HG02763 (cell line): ENCODE results near the gene KCNJ3.
"Not testable (repeated sequence)": the region's sequence is repeated elsewhere in the genome, so short reads cannot be mapped to it uniquely, and the experiment has no call there.

ENCODE experiments used
- ATAC-seq: cut with Tn5 transposase; IDR thresholded peaks from one replicate; pipeline ENCODE4 v1.9.1; 2021; ENCODE audit warnings: mild to moderate bottlenecking, moderate library complexity; ENCODE audit not compliant: unreplicated experiment

Gene KCNJ3

DNA sequence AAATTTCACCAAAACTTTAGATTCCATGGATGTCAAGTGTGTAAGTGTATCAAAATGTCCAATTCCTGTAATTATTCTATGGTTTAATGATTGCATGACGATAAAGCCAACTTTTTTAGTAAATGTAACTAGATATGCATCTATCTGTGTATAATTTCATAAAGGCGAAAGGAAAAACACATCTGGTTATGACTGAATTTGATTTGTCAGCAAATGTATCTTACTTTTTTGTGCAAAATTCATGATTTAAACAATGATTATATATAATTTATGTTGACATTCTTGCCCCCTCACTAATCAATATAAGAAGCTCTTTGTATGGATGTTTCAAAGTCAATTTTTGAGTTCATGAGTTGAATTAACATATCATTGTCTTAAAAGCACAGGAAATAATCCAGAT is 138.5 kb downstream of the KCNJ3 start:
- ATAC-seq, result no peak

DNA sequence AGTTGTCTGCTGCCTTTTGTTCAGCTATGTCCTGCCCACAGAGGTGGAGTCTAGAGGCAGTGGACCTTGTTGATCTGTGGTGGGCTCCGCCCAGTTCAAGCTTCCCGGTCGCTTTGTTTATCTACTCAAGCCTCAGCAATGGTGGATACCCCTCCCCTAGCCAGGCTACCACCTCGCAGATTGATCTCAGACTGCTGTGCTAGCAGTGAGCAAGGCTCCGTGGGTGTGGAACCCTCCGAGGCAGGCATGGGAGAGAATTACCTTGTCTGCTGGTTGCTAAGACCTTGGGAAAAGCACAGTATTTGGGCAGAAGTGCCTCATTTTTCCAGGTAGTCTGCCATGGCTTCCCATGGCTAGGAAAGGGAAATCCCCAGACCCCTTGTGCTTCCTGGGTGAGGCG is 146.0 kb downstream of the KCNJ3 start:
- ATAC-seq, result no peak

- ATAC-seq, result no peak
Observed at GRCh38 chr2:154846842-154847241, 148.3 kb downstream of the KCNJ3 start.

DNA sequence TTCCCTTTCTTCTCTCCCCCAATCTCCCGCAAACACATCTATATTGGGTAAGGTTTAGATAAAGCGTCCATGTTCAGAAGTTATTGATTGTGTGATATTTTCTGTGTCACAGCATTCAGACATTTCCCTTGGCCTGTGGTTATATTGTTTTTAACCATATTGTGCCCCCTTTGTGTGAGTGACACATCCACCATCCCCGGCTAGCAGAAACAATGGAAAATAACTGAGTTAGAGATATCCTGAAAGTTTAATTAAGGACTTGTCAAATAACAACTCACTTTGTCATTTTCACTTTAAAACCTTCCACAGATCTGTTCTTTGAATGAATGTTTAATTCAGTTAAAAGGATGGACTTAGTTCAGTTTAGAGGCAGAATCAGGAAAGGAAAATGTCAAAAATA is 151.0 kb downstream of the KCNJ3 start:
- ATAC-seq, result no peak

- no peak for ATAC-seq
Observed at GRCh38 chr2:154850532-154850931, 152.0 kb downstream of the KCNJ3 start.

DNA sequence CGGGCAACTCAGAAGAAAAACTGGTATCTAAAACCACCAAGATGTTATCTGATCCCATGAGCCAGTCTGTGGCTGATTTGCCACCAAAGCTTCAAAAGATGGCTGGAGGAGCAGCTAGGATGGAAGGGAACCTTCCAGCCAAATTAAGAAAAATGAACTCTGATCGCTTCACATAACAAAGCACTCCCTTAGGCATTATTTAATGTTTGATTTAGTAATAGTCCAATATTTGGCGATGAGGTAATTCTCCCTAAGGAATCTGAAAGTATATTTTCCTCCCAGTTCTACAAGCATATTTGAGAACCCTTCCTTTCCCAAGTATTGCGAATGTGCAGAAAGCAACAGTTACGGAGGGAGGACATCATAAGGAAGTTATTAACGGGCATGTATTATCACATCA is 156.6 kb downstream of the KCNJ3 start:
- ATAC-seq, result no peak

DNA sequence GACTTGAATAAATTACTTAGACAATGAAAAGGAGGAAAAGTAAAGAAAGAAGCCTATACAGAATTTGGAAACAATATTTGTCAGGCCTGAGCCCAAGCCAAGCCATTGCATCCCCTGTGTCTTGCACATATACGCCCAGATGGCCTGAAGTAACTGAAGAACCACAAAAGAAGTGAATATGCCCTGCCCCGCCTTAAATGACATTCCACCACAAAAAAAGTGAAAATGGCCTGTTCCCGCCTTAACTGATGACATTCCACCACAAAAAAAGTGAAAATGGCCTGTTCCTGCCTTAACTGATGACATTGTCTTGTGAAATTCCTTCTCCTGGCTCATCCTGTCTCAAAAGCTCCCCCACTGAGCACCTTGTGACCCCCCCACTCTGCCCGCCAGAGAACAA is 168.7 kb downstream of the KCNJ3 start:
- not testable (repeated sequence) for ATAC-seq

GRCh38 chr2:154875999-154876398 is 177.5 kb downstream of the KCNJ3 start:
- ATAC-seq, result no peak

DNA sequence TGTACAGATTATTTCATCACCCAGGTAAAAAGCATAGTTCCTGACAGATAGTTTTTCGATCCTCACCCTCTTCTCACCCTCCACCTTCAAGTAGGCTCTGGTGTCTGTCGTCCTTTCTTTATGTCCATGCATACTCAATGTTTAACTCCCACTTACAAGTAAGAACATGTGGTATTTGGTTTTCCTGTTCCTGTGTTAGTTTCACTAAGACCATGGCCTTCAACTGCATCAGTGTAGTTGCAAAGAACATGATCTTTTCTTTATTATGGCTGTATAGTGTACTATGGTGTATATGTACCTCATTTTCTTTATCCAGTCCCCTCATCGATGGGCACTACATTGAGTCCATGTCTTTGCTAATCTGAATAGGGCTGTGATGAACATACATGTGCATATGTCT is 184.2 kb downstream of the KCNJ3 start:
- ATAC-seq, result no peak

GRCh38 chr2:154886316-154886715 is 187.8 kb downstream of the KCNJ3 start:
- no peak for ATAC-seq

- no peak for ATAC-seq
Observed at GRCh38 chr2:154898269-154898668, 199.8 kb downstream of the KCNJ3 start.

DNA sequence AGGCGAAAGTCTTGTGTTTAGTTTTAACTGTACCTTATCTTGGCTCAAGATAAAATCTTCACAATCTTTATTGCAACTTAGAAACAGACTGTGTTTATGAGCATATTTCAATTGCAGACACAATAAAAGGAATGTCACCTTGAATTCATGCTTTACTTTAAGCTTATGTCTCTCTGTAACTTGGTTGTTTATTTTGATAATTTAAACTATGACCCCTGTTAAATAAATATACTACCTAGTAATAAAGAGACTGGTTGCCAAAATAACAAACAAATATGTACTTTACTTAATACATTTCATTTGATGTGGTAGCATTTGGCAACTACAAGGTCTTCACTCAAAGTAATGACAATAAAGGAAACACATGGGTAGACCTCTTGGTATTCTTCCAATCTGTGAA is 202.6 kb downstream of the KCNJ3 start:
- ATAC-seq, result no peak
